ENCODE measurements around the gene CEP72.
"Not testable (repeated sequence)": the region's sequence is repeated elsewhere in the genome, so short reads cannot be mapped to it uniquely, and the experiment has no call there.

The CEP72 gene

GRCh38 chr5:581266-581665 is 30.9 kb upstream of the CEP72 start:
- DNase-seq: no peak

GRCh38 chr5:581941-582340 is 30.2 kb upstream of the CEP72 start:
- no peak for DNase-seq

- not testable (repeated sequence) for DNase-seq
Measured at GRCh38 chr5:582445-582844, 29.7 kb upstream of the CEP72 start.

- DNase-seq: no peak
Measured at GRCh38 chr5:582936-583635, 29.1 kb upstream of the CEP72 start.

GRCh38 chr5:583645-584044 is 28.5 kb upstream of the CEP72 start:
- DNase-seq: no peak

- no peak for DNase-seq
Measured at GRCh38 chr5:584216-584615, 27.9 kb upstream of the CEP72 start.

- no peak for DNase-seq
Measured at GRCh38 chr5:584846-585245, 27.3 kb upstream of the CEP72 start.

- DNase-seq: no peak
Measured at GRCh38 chr5:585556-585955, 26.6 kb upstream of the CEP72 start.

- DNase-seq: no peak
Measured at GRCh38 chr5:585962-586628, 26.0 kb upstream of the CEP72 start.

GRCh38 chr5:586751-587285 is 25.3 kb upstream of the CEP72 start:
- no peak for DNase-seq

GRCh38 chr5:587403-587802 is 24.7 kb upstream of the CEP72 start:
- DNase-seq: no peak

- DNase-seq: no peak
Measured at GRCh38 chr5:588406-588995, 23.6 kb upstream of the CEP72 start.

GRCh38 chr5:589173-589572 is 23.0 kb upstream of the CEP72 start:
- no peak for DNase-seq

- DNase-seq: no peak
Measured at GRCh38 chr5:589588-589987, 22.6 kb upstream of the CEP72 start.

- DNase-seq: no peak
Measured at GRCh38 chr5:590346-590745, 21.8 kb upstream of the CEP72 start.

GRCh38 chr5:591746-592145 is 20.4 kb upstream of the CEP72 start:
- DNase-seq: no peak

GRCh38 chr5:592158-592557 is 20.0 kb upstream of the CEP72 start:
- DNase-seq: no peak

GRCh38 chr5:593511-593910 is 18.6 kb upstream of the CEP72 start:
- no peak for DNase-seq

GRCh38 chr5:594226-594860 is 17.8 kb upstream of the CEP72 start:
- DNase-seq: no peak

- no peak for DNase-seq
Measured at GRCh38 chr5:595285-595875, 16.8 kb upstream of the CEP72 start.

GRCh38 chr5:597871-598563 is 14.1 kb upstream of the CEP72 start:
- DNase-seq: no peak

GRCh38 chr5:598564-598890 is 13.6 kb upstream of the CEP72 start:
- no peak for DNase-seq
